Mucosa of descending colon (tissue), 3 donors: Measurements from ENCODE around the gene C10orf67. TPM values are rescaled to one million over a fixed set of nuclear protein-coding genes. Genes with fewer than 3 reads are reported as not detected.

Source experiments
- ATAC-seq: fragments of 200-7000 bp; cut with Tn5 transposase; one replicate; pipeline ENCODE4 v1.9.1; 2020; ENCODE audit warnings: mild to moderate bottlenecking, moderate library complexity
- DNase-seq, 3 donors: peaks; one replicate each; pipeline ENCODE4 v3.0.0-alpha.2; 2020
- H3K36me3 ChIP-seq: fragments of 200-600 bp; one replicate; pipeline ENCODE4 v1.8.0; 2021; ENCODE audit warnings: low read depth, mild to moderate bottlenecking
- H3K4me1 ChIP-seq: fragments of 200-600 bp; one replicate; pipeline ENCODE4 v1.8.0; 2021; ENCODE audit warnings: low read depth, mild to moderate bottlenecking
- H3K4me3 ChIP-seq: fragments of 200-600 bp; one replicate; pipeline ENCODE4 v1.8.0; 2021; ENCODE audit warnings: mild to moderate bottlenecking
- H3K9me3 ChIP-seq: fragments of 200-600 bp; one replicate; pipeline ENCODE4 v1.8.0; 2021; ENCODE audit warnings: mild to moderate bottlenecking
- CTCF ChIP-seq: fragments of 200-600 bp; IDR thresholded peaks from one replicate; pipeline ENCODE4 v1.8.0; 2022; ENCODE audit warnings: antibody characterized with exemption, mild to moderate bottlenecking
- intact Hi-C, 2 donors: fragments of 100-400 bp; cut with DNase I in 1 of 2; cut with micrococcal nuclease in 1 of 2; formaldehyde crosslinking; loops; one replicate each; pipeline versions ENCODE4 v1.11.0 to v1.11.1; 2022; cut with DNase I, micrococcal nuclease
- total RNA-seq, 3 donors: library from RNA; stranded (reverse); fragmentation: NEBNext Ultra II Directional in 2 of 3; extraction: Animal tissue kit (Norgen Biotek cat#: 25700) in 2 of 3; gene quantifications; one replicate each; pipeline versions ENCODE4 v1.2.1 to v1.2.4, GENCODE V29; 2021 to 2023
- donor health status: DM: no; HTN: no; CAD: no; lungs with moderate emphysema.
- donor health status: DM: no; HTN: no; CAD: no.
- donor health status: DM: no; HTN: yes; CAD: no.

Gene C10orf67
- total RNA-seq, 3 donors from 2014 or later, result not detected

GRCh38 chr10:23294638-23295247 lies 49.9 kb downstream of the C10orf67 start:
- Histone ChIP-seq H3K4me1 (no peaks in the 10 kb centered on the region), H3K9me3 (no peaks in the 10 kb centered on the region), H3K4me3 (no peak overlapping the region), H3K36me3 (no peaks in the 10 kb centered on the region)
- DNase-seq (no peak), ATAC-seq (no peak)
- no peak for TF ChIP-seq CTCF
- intact Hi-C loops, result no loop called here

GRCh38 chr10:23293973-23294590 lies 50.5 kb downstream of the C10orf67 start:
- H3K9me3 ChIP-seq, result no peaks in the 10 kb centered on the region
- intact Hi-C loops, result no loop called here
- TF ChIP-seq CTCF, result no peak
- no peak for ATAC-seq
- H3K4me1 ChIP-seq, result no peaks in the 10 kb centered on the region
- no peak for DNase-seq
- no peak overlapping the region for H3K4me3 ChIP-seq
- no peaks in the 10 kb centered on the region for H3K36me3 ChIP-seq

GRCh38 chr10:23293145-23293724 lies 51.4 kb downstream of the C10orf67 start:
- Histone ChIP-seq H3K4me1 (no peaks in the 10 kb centered on the region), H3K36me3 (no peaks in the 10 kb centered on the region), H3K4me3 (no peak overlapping the region), H3K9me3 (no peaks in the 10 kb centered on the region)
- DNase-seq (peak in 1 of 3 donors; percentile 59), ATAC-seq (no peak)
- intact Hi-C loops, result no loop called here
- no peak for TF ChIP-seq CTCF

- no peak for DNase-seq
- intact Hi-C loops, result no loop called here
- no peaks in the 10 kb centered on the region for H3K4me1 ChIP-seq
- H3K36me3 ChIP-seq, result no peaks in the 10 kb centered on the region
- no peak overlapping the region for H3K4me3 ChIP-seq
- ATAC-seq, result no peak
- TF ChIP-seq CTCF, result no peak
- H3K9me3 ChIP-seq, result no peaks in the 10 kb centered on the region
These were observed 52.9 kb downstream of the C10orf67 start for GRCh38 chr10:23291551-23292334.

- intact Hi-C loops, result no loop called here
- no peaks in the 10 kb centered on the region for H3K36me3 ChIP-seq
- no peak overlapping the region for H3K4me3 ChIP-seq
- DNase-seq, result no peak
- H3K9me3 ChIP-seq, result no peaks in the 10 kb centered on the region
- TF ChIP-seq CTCF, result no peak
- ATAC-seq, result no peak
- no peaks in the 10 kb centered on the region for H3K4me1 ChIP-seq
These were observed 59.8 kb downstream of the C10orf67 start for GRCh38 chr10:23284674-23285335.
